CD4-positive, alpha-beta T cell (primary cell): ENCODE data around the gene TLR2. TPM values are rescaled to one million over a fixed set of nuclear protein-coding genes. Genes with fewer than 3 reads are reported as not detected.

Experiments
- ATAC-seq: fragments of 200-7000 bp; cut with Tn5 transposase; one replicate; pipeline ENCODE4 v1.10.0; 2022; ENCODE audit warnings: mild to moderate bottlenecking; ENCODE audit not compliant: poor library complexity
- CTCF ChIA-PET: fragments of 350-600 bp; sonication (Branson Sonifier 250); formaldehyde crosslinking; loops from one replicate; lab custom pipeline; 2021; ENCODE audit warnings: antibody characterized with exemption, inconsistent platforms; lab: Charles Lee
- POLR2A ChIA-PET: fragments of 350-600 bp; sonication (Branson Sonifier 250); formaldehyde crosslinking; loops from one replicate; lab custom pipeline; 2021; ENCODE audit warnings: antibody characterized with exemption, inconsistent platforms; lab: Charles Lee
- DNase-seq, 14 experiments: peaks; one replicate each; pipeline ENCODE4 v3.0.0-alpha.2; 2013 to 2020; ENCODE audit warnings: mixed read lengths in 2 of 14
- H3K27ac ChIP-seq, 2 donors: one replicate each; pipeline versions ENCODE4 v1.5.1 to v1.7.0; 2013; ENCODE audit warnings: low read length in 2 of 2, low read depth in 1 of 2, mild to moderate bottlenecking in 1 of 2
- H3K27me3 ChIP-seq, 2 experiments: 1 replicate in 1 of 2; 2 replicates in 1 of 2; pipeline versions ENCODE4 v1.6.1 to v1.7.0; 2013; ENCODE audit warnings: low read length in 2 of 2, control low read depth in 1 of 2, mild to moderate bottlenecking in 1 of 2, moderate library complexity in 1 of 2; ENCODE audit not compliant: insufficient read depth in 2 of 2, control insufficient read depth in 1 of 2
- H3K36me3 ChIP-seq: one replicate; pipeline ENCODE4 v1.6.1; 2013; ENCODE audit warnings: low read length, control low read depth; ENCODE audit not compliant: insufficient read depth
- H3K4me1 ChIP-seq: one replicate; pipeline ENCODE4 v1.6.1; 2013; ENCODE audit warnings: low read length, control low read depth; ENCODE audit not compliant: insufficient read depth
- H3K4me3 ChIP-seq: one replicate; pipeline ENCODE4 v1.5.1; 2013; ENCODE audit warnings: mild to moderate bottlenecking, low read length, moderate library complexity
- H3K9me3 ChIP-seq, 2 experiments: 1 replicate in 1 of 2; 2 replicates in 1 of 2; pipeline versions ENCODE4 v1.6.1 to v1.7.0; 2013; ENCODE audit warnings: low read length in 2 of 2, mild to moderate bottlenecking in 2 of 2, control low read depth in 1 of 2, moderate library complexity in 1 of 2; ENCODE audit not compliant: control insufficient read depth in 1 of 2, insufficient read depth in 1 of 2
- H3K27ac Mint-ChIP-seq: one replicate; pipeline ENCODE4 v1.8.0; 2020; ENCODE audit warnings: mixed read lengths
- H3K27me3 Mint-ChIP-seq: one replicate; pipeline ENCODE4 v1.8.0; 2021; ENCODE audit warnings: mixed read lengths
- H3K36me3 Mint-ChIP-seq: one replicate; pipeline ENCODE4 v1.8.0; 2021; ENCODE audit warnings: low read depth, mixed read lengths
- H3K4me1 Mint-ChIP-seq: one replicate; pipeline ENCODE4 v1.8.0; 2021; ENCODE audit warnings: low read depth, mixed read lengths
- H3K4me3 Mint-ChIP-seq: one replicate; pipeline ENCODE4 v1.8.0; 2020; ENCODE audit warnings: mild to moderate bottlenecking, mixed read lengths
- H3K9me3 Mint-ChIP-seq: one replicate; pipeline ENCODE4 v1.8.0; 2020; ENCODE audit warnings: mixed read lengths
- CTCF ChIP-seq: fragments of 200-600 bp; IDR thresholded peaks from one replicate; pipeline ENCODE4 v1.8.0; 2022; ENCODE audit warnings: antibody characterized with exemption, mild to moderate bottlenecking
- intact Hi-C, 2 experiments: fragments of 100-400 bp; cut with DNase I in 1 of 2; cut with micrococcal nuclease in 1 of 2; formaldehyde crosslinking; loops; one replicate each; pipeline versions ENCODE4 v1.15.1 to v1.9.0; 2023 to 2025; cut with DNase I, micrococcal nuclease
- total RNA-seq, 174 experiments: library from RNA in 2 of 174; stranded (reverse) in 2 of 174; gene quantifications; one replicate each; pipeline ENCODE4 v1.2.3 and lab custom pipeline; 2021 to 2026

The TLR2 gene
- total RNA-seq, 2 experiments from 2014 or later: 2.8 to 2.9 TPM

- intact Hi-C loops: loop anchor here in 1 of 2 experiments (10.0 kb wide), 1 partner anchor 502 kb away; no protein-coding TSS in a partner anchor
- Histone ChIP-seq H3K4me3 (no peak overlapping the region), H3K4me1 (peaks cover 18% of the 10 kb centered on the region), H3K27ac (no peak overlapping the region), H3K36me3 (no peaks in the 10 kb centered on the region), H3K9me3 (no peaks in the 10 kb centered on the region), H3K27me3 (no peaks in the 10 kb centered on the region)
- H3K27ac Mint-ChIP-seq: no peak overlapping the region
- no peak overlapping the region for H3K4me3 Mint-ChIP-seq
- H3K4me1 Mint-ChIP-seq: peaks cover 33% of the 10 kb centered on the region
- DNase-seq: no peak
- TF ChIP-seq CTCF: no peak
- H3K27me3 Mint-ChIP-seq: no peaks in the 10 kb centered on the region
- CTCF ChIA-PET: interaction anchor here (1.0 kb wide), 1 partner anchor 36 kb away, joined by 3 read pairs; the partner anchor contains the start of gene TLR2
- H3K36me3 Mint-ChIP-seq: no peaks in the 10 kb centered on the region
- no peak for ATAC-seq
- H3K9me3 Mint-ChIP-seq: no peaks in the 10 kb centered on the region
- POLR2A ChIA-PET: no interaction called here
Measured at GRCh38 chr4:153646978-153647377, 37.1 kb upstream of the TLR2 start.

- Mint-ChIP-seq H3K27ac (no peak overlapping the region), H3K4me1 (peaks cover 37% of the 10 kb centered on the region), H3K4me3 (no peak overlapping the region), H3K27me3 (no peaks in the 10 kb centered on the region), H3K9me3 (no peaks in the 10 kb centered on the region), H3K36me3 (no peaks in the 10 kb centered on the region)
- H3K4me3 ChIP-seq: no peak overlapping the region
- no peaks in the 10 kb centered on the region for H3K9me3 ChIP-seq
- CTCF ChIA-PET: interaction anchor here (1.5 kb wide), 1 partner anchor 8 kb away, joined by 3 read pairs; no protein-coding TSS in a partner anchor
- TF ChIP-seq CTCF: no peak
- peaks cover 25% of the 10 kb centered on the region for H3K4me1 ChIP-seq
- H3K36me3 ChIP-seq: no peaks in the 10 kb centered on the region
- DNase-seq (no peak), ATAC-seq (no peak)
- POLR2A ChIA-PET: interaction anchor here (0.6 kb wide), 1 partner anchor 9 kb away, joined by 3 read pairs; no protein-coding TSS in a partner anchor
- intact Hi-C loops: loop anchor here in 1 of 2 experiments (10.0 kb wide), 1 partner anchor 503 kb away; no protein-coding TSS in a partner anchor
- H3K27me3 ChIP-seq: no peaks in the 10 kb centered on the region
- H3K27ac ChIP-seq: no peak overlapping the region
Measured at GRCh38 chr4:153647975-153648374, 36.1 kb upstream of the TLR2 start.

- intact Hi-C loops: loop anchor here in 1 of 2 experiments (10.0 kb wide), 1 partner anchor 505 kb away; no protein-coding TSS in a partner anchor
- no peaks in the 10 kb centered on the region for H3K27me3 Mint-ChIP-seq
- no peak overlapping the region for H3K4me3 ChIP-seq
- peaks cover 22% of the 10 kb centered on the region for H3K4me1 ChIP-seq
- no peak overlapping the region for H3K27ac ChIP-seq
- no peak for ATAC-seq
- CTCF ChIA-PET: interaction anchor here (1.5 kb wide), 1 partner anchor 9 kb away, joined by 3 read pairs; no protein-coding TSS in a partner anchor
- DNase-seq: peak in 1 of 14 experiments; percentile 36
- POLR2A ChIA-PET: no interaction called here
- peaks cover 32% of the 10 kb centered on the region for H3K4me1 Mint-ChIP-seq
- no peaks in the 10 kb centered on the region for H3K36me3 ChIP-seq
- H3K4me3 Mint-ChIP-seq: no peak overlapping the region
- H3K36me3 Mint-ChIP-seq: no peaks in the 10 kb centered on the region
- no peak for TF ChIP-seq CTCF
- no peak overlapping the region for H3K27ac Mint-ChIP-seq
- H3K27me3 ChIP-seq: no peaks in the 10 kb centered on the region
- H3K9me3 ChIP-seq: no peaks in the 10 kb centered on the region
- no peaks in the 10 kb centered on the region for H3K9me3 Mint-ChIP-seq
Measured at GRCh38 chr4:153649572-153649991, 34.5 kb upstream of the TLR2 start.
